Measurements from ENCODE around the gene FUZ.

The FUZ gene

DNA sequence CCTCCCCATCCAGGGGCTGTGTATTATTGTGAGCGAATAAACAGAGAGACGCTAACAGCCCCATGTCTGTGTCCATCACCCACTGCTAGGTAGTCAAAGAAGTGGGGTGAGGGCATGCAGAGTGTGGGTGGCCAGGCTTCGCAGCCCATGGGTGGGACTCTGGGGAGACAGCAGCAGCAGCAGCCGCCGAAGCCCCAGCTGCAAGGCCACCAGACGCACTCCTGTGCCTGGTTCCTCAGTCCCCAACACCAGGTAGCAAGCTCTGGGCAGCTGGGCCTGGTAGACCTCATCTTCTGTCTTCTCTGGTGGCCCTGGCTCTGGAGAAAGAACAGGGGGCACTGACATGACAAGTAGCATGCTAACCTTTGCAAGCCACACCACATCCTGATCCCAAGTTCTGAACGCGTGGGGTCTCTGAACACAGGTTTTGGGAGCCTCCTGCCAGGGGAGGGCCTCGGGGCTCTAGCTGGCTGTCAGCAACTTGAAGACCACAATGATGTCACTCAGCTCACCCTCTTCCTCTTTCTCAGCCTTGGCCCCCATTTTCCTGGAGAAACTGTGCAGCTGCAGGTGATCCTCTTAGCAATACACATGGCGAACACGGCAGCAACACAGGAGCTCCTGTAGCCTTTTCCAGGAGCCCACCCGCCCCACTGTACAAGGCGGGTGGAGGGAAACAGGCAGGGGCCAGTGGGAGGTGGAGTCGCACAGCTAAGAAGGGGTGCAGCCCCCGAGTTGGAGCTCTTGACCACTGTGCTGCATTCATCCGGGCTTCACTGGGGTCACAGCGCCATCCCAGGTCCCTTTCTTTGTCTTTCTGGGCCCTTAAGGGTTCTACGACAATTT is 5.8 kb downstream of the FUZ start:
- no peak for DNase-seq
- Histone ChIP-seq H3K27me3 (replicated peaks; ENCODE audit: control insufficient read depth, insufficient read depth, low read length, poor library complexity, severe bottlenecking) (no peaks in the 10 kb centered on the region), H3K4me3 (ENCODE audit: insufficient read depth, low read depth, low read length, poor library complexity, severe bottlenecking) (no peak overlapping the region), H3K4me1 (ENCODE audit: control insufficient read depth, insufficient read depth, low read length, poor library complexity, severe bottlenecking) (peaks cover 4% of the 10 kb centered on the region), H3K36me3 (ENCODE audit: control insufficient read depth, insufficient read depth, low read length) (peaks cover 13% of the 10 kb centered on the region), H3K9me3 (ENCODE audit: control insufficient read depth, low read length) (no peaks in the 10 kb centered on the region), H3K27ac (ENCODE audit: insufficient read depth, low read length, poor library complexity, severe bottlenecking) (no peak overlapping the region)

DNA sequence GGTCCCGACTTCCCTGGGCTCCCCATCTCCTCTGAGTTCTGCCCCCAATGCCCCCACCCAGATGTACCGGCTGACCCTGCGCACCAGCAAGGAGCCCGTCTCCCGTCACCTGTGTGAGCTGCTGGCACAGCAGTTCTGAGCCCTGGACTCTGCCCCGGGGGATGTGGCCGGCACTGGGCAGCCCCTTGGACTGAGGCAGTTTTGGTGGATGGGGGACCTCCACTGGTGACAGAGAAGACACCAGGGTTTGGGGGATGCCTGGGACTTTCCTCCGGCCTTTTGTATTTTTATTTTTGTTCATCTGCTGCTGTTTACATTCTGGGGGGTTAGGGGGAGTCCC is 6.5 kb downstream of the FUZ start:
- no peak for DNase-seq
- no peak overlapping the region for H3K27ac ChIP-seq (ENCODE audit: insufficient read depth, low read length, poor library complexity, severe bottlenecking)
- H3K4me3 ChIP-seq (ENCODE audit: insufficient read depth, low read depth, low read length, poor library complexity, severe bottlenecking): no peak overlapping the region
- no peaks in the 10 kb centered on the region for H3K9me3 ChIP-seq (ENCODE audit: control insufficient read depth, low read length)
- no peaks in the 10 kb centered on the region for H3K27me3 ChIP-seq (replicated peaks; ENCODE audit: control insufficient read depth, insufficient read depth, low read length, poor library complexity, severe bottlenecking)
- H3K36me3 ChIP-seq (ENCODE audit: control insufficient read depth, insufficient read depth, low read length): peaks cover 17% of the 10 kb centered on the region
- H3K4me1 ChIP-seq (ENCODE audit: control insufficient read depth, insufficient read depth, low read length, poor library complexity, severe bottlenecking): peaks cover 4% of the 10 kb centered on the region

DNA sequence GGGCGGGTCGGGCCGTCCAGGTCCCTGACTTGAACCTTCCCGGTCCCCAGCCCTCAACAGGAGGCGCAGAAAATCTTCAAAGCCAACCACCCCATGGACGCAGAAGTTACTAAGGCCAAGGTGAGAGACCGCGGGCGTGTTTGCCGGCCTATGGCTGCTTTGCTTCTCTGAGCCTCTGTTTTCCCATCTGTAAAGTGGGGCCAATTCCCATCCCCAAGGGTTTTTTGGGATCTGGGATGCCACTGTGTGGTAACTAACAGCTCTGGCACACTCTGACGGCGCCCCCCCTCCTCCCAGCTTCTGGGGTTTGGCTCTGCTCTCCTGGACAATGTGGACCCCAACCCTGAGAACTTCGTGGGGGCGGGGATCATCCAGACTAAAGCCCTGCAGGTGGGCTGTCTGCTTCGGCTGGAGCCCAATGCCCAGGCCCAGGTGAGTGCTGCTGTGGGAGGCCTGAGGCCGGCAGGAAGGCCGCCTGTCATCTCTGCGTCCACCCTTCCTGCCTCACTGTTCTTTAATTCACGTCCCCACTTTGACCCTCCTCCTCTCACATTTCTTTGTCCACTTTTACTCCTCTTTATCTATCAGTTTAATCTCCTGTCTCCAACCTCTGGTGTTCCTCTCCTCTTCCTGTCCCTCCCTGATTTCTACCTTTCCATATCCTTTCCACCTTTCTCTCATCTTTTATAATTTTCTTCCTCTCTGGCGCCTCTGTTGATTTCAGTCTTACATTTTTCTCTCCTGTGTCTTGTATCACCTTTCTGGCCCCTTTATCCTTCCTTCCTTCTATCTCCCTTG is 7.1 kb downstream of the FUZ start:
- Histone ChIP-seq H3K4me3 (ENCODE audit: insufficient read depth, low read depth, low read length, poor library complexity, severe bottlenecking) (no peak overlapping the region), H3K27me3 (replicated peaks; ENCODE audit: control insufficient read depth, insufficient read depth, low read length, poor library complexity, severe bottlenecking) (no peaks in the 10 kb centered on the region), H3K27ac (ENCODE audit: insufficient read depth, low read length, poor library complexity, severe bottlenecking) (no peak overlapping the region), H3K4me1 (ENCODE audit: control insufficient read depth, insufficient read depth, low read length, poor library complexity, severe bottlenecking) (peaks cover 4% of the 10 kb centered on the region), H3K36me3 (ENCODE audit: control insufficient read depth, insufficient read depth, low read length) (peaks cover 19% of the 10 kb centered on the region), H3K9me3 (ENCODE audit: control insufficient read depth, low read length) (no peaks in the 10 kb centered on the region)
- DNase-seq: no peak

DNA sequence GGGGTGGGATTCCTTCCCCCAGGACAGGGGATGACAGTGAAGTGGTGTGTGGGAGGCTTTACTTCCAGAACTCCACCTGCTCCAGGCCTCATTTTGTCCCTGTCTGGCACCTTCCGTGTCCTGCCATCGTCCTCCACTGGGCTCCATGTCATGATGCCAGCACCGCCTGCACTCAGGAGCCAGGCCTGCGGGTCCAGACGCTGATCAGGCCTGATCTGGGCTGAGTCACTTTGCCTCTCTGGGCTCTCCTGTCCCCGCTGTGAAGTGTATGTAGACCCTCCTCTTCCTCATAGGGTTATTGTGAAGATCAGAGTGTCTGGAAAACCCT is 9.6 kb downstream of the FUZ start:
- no peak overlapping the region for H3K27ac ChIP-seq (ENCODE audit: insufficient read depth, low read length, poor library complexity, severe bottlenecking)
- no peaks in the 10 kb centered on the region for H3K27me3 ChIP-seq (replicated peaks; ENCODE audit: control insufficient read depth, insufficient read depth, low read length, poor library complexity, severe bottlenecking)
- no peak overlapping the region for H3K4me3 ChIP-seq (ENCODE audit: insufficient read depth, low read depth, low read length, poor library complexity, severe bottlenecking)
- H3K4me1 ChIP-seq (ENCODE audit: control insufficient read depth, insufficient read depth, low read length, poor library complexity, severe bottlenecking): no peaks in the 10 kb centered on the region
- H3K9me3 ChIP-seq (ENCODE audit: control insufficient read depth, low read length): no peaks in the 10 kb centered on the region
- H3K36me3 ChIP-seq (ENCODE audit: control insufficient read depth, insufficient read depth, low read length): peaks cover 43% of the 10 kb centered on the region
- no peak for DNase-seq

DNA sequence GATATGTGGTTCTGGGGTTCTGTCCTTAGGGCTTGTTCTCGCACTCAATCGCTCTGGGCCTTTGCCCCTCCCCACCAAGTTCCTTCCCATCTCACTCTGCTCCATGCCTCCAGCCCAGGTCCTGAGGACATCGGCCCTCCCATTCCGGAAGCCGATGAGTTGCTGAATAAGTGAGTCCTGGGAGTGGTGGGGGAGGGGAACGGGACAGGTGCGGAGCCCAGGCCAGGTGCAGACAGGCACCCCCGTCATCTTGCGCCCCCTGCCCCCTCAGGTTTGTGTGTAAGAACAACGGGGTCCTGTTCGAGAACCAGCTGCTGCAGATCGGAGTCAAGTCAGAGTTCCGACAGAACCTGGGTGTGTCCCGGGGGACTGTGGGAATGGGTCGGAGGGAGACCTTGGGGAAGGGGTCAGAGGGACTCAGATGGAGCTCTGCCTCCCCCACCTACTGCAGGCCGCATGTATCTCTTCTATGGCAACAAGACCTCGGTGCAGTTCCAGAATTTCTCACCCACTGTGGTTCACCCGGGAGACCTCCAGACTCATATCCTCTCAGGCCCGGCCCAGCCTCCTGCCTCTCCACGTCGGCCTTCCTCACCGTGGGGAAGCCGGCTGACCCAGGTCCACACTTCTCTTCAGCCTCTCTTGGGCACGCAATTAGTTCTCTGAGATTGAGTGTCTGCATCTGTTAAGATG is 10.1 kb downstream of the FUZ start:
- Histone ChIP-seq H3K4me1 (ENCODE audit: control insufficient read depth, insufficient read depth, low read length, poor library complexity, severe bottlenecking) (no peaks in the 10 kb centered on the region), H3K27ac (ENCODE audit: insufficient read depth, low read length, poor library complexity, severe bottlenecking) (no peak overlapping the region), H3K27me3 (replicated peaks; ENCODE audit: control insufficient read depth, insufficient read depth, low read length, poor library complexity, severe bottlenecking) (no peaks in the 10 kb centered on the region), H3K9me3 (ENCODE audit: control insufficient read depth, low read length) (no peaks in the 10 kb centered on the region), H3K36me3 (ENCODE audit: control insufficient read depth, insufficient read depth, low read length) (peaks cover 48% of the 10 kb centered on the region), H3K4me3 (ENCODE audit: insufficient read depth, low read depth, low read length, poor library complexity, severe bottlenecking) (no peak overlapping the region)
- DNase-seq: no peak

DNA sequence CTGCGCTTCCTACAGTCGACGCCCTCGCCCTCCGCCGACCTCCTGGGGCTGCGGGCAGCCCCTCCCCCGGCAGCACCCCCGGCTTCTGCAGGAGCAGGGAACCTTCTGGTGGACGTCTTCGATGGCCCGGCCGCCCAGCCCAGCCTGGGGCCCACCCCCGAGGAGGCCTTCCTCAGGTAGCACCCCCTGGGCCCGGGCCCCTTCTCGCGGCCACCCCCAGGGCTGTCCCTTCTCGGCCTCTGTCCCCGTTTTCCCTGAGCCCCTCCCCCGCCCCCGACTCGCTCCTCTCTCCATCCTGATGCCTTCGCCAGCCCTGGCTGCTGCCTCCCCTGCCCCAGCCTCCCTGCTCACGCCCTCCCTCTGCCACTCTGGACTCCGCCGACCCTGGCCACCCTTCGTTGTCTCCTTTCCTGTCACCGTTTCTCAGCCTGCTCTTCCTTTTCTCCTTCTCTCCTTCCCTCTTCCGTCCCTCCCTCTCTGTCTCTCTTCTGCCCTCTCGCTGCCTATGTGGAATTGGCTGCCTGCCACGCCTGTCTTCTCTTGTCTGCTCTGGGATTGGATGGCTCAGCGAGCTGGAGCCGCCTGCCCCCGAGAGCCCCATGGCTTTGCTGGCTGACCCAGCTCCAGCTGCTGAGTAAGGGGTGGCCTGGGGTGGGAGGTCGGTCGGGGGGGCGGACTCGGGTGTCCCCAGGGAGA is 11.0 kb downstream of the FUZ start:
- Histone ChIP-seq H3K27ac (ENCODE audit: insufficient read depth, low read length, poor library complexity, severe bottlenecking) (no peak overlapping the region), H3K36me3 (ENCODE audit: control insufficient read depth, insufficient read depth, low read length) (peaks cover 52% of the 10 kb centered on the region), H3K4me1 (ENCODE audit: control insufficient read depth, insufficient read depth, low read length, poor library complexity, severe bottlenecking) (no peaks in the 10 kb centered on the region), H3K27me3 (replicated peaks; ENCODE audit: control insufficient read depth, insufficient read depth, low read length, poor library complexity, severe bottlenecking) (no peaks in the 10 kb centered on the region), H3K9me3 (ENCODE audit: control insufficient read depth, low read length) (no peaks in the 10 kb centered on the region), H3K4me3 (ENCODE audit: insufficient read depth, low read depth, low read length, poor library complexity, severe bottlenecking) (no peak overlapping the region)
- DNase-seq: no peak

DNA sequence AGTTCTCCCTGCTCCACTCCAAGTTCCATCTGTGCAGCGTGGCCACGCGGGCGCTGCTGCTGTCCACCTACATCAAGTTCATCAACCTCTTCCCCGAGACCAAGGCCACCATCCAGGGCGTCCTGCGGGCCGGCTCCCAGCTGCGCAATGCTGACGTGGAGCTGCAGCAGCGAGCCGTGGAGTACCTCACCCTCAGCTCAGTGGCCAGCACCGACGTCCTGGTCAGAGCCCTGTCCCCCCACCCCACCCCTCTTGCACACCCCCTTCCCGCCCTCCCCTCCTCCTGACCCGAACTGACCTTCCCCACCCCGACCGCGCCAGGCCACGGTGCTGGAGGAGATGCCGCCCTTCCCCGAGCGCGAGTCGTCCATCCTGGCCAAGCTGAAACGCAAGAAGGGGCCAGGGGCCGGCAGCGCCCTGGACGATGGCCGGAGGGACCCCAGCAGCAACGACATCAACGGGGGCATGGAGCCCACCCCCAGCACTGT is 11.6 kb downstream of the FUZ start:
- no peak for DNase-seq
- Histone ChIP-seq H3K9me3 (ENCODE audit: control insufficient read depth, low read length) (no peaks in the 10 kb centered on the region), H3K36me3 (ENCODE audit: control insufficient read depth, insufficient read depth, low read length) (peaks cover 58% of the 10 kb centered on the region), H3K27ac (ENCODE audit: insufficient read depth, low read length, poor library complexity, severe bottlenecking) (no peak overlapping the region), H3K27me3 (replicated peaks; ENCODE audit: control insufficient read depth, insufficient read depth, low read length, poor library complexity, severe bottlenecking) (no peaks in the 10 kb centered on the region), H3K4me3 (ENCODE audit: insufficient read depth, low read depth, low read length, poor library complexity, severe bottlenecking) (no peak overlapping the region), H3K4me1 (ENCODE audit: control insufficient read depth, insufficient read depth, low read length, poor library complexity, severe bottlenecking) (no peaks in the 10 kb centered on the region)

DNA sequence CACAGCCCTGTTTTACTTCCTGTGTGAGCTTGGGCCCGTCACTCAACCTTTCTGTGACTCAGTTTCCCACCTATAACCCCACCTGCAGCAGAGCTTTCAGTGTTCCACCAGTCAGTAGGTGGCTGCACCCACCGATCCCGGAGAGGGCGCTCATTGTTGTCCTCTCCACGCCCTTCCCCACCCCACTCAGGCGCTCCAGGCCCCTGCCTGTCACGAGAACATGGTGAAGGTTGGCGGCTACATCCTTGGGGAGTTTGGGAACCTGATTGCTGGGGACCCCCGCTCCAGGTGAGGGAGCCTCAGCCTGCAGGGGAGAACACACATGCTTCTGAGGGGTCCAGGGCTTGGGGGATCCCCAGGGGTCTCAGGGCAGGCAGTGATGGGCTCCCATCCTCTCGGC is 12.3 kb downstream of the FUZ start:
- Histone ChIP-seq H3K36me3 (ENCODE audit: control insufficient read depth, insufficient read depth, low read length) (peaks cover 65% of the 10 kb centered on the region), H3K4me1 (ENCODE audit: control insufficient read depth, insufficient read depth, low read length, poor library complexity, severe bottlenecking) (no peaks in the 10 kb centered on the region), H3K27ac (ENCODE audit: insufficient read depth, low read length, poor library complexity, severe bottlenecking) (no peak overlapping the region), H3K27me3 (replicated peaks; ENCODE audit: control insufficient read depth, insufficient read depth, low read length, poor library complexity, severe bottlenecking) (no peaks in the 10 kb centered on the region), H3K4me3 (ENCODE audit: insufficient read depth, low read depth, low read length, poor library complexity, severe bottlenecking) (no peak overlapping the region), H3K9me3 (ENCODE audit: control insufficient read depth, low read length) (no peaks in the 10 kb centered on the region)
- no peak for DNase-seq

DNA sequence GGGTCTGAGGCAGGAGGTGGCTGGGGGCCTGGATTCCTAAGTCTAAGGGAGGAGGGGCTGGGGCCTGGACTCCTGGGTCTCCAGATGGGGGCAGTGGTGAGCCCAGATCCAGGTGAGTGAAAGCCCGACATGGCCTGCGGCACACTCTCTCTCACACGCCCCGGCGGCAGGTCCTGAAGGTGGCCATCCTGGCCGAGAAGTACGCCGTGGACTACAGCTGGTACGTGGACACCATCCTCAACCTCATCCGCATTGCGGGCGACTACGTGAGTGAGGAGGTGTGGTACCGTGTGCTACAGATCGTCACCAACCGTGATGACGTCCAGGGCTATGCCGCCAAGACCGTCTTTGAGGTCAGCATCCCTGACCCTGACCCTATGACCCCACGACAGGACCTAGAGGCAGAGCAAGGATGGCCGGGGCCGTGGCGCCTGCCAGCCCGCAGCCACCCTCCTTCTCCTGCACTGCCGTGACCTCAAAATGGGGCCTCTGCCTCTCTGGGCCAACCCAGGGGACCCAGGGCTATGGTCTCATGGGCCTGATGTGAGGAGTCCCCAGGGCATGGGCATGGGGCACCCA is 13.2 kb downstream of the FUZ start:
- DNase-seq: no peak
- Histone ChIP-seq H3K9me3 (ENCODE audit: control insufficient read depth, low read length) (no peaks in the 10 kb centered on the region), H3K27ac (ENCODE audit: insufficient read depth, low read length, poor library complexity, severe bottlenecking) (no peak overlapping the region), H3K4me3 (ENCODE audit: insufficient read depth, low read depth, low read length, poor library complexity, severe bottlenecking) (no peak overlapping the region), H3K27me3 (replicated peaks; ENCODE audit: control insufficient read depth, insufficient read depth, low read length, poor library complexity, severe bottlenecking) (no peaks in the 10 kb centered on the region), H3K36me3 (ENCODE audit: control insufficient read depth, insufficient read depth, low read length) (peaks cover 73% of the 10 kb centered on the region), H3K4me1 (ENCODE audit: control insufficient read depth, insufficient read depth, low read length, poor library complexity, severe bottlenecking) (no peaks in the 10 kb centered on the region)

All from effector memory CD4-positive, alpha-beta T cell (primary cell).